SK-N-SH (cell line): Measurements from ENCODE around the gene SPATA16. TPM values are rescaled to one million over a fixed set of nuclear protein-coding genes. Genes with fewer than 3 reads are reported as not detected.

Experiments
- CTCF ChIA-PET: fragments of 300-600, 350-600 bp; formaldehyde crosslinking; extraction: SDS; loops from one replicate; lab custom pipeline; 2021; lab: Yijun Ruan, JAX
- POLR2A ChIA-PET: fragments of 350-600 bp; sonication (Branson Sonifier 250); formaldehyde crosslinking; extraction: SDS; loops from one replicate; lab custom pipeline; 2020; ENCODE audit warnings: antibody characterized with exemption, inconsistent platforms; lab: Yijun Ruan, JAX
- DNase-seq: peaks from one replicate; pipeline ENCODE4 v3.0.0; 2012
- H2AFZ ChIP-seq: fragments of 200-600 bp; sonication (generic); 2 replicates; pipeline ENCODE4 v1.8.1; 2016; ENCODE audit warnings: antibody characterized with exemption, mild to moderate bottlenecking, low read depth
- H3F3A ChIP-seq: fragments of 200-600 bp; sonication (generic); replicated peaks from 2 replicates; pipeline ENCODE3; 2016; ENCODE audit warnings: antibody characterized with exemption, mild to moderate bottlenecking; ENCODE audit not compliant: insufficient read depth
- H3K27ac ChIP-seq, 2 experiments: fragments of 200-500 bp in 1 of 2; fragments of 200-600 bp in 1 of 2; sonication (Bioruptor generic) in 1 of 2; sonication (generic), shearing (Covaris generic) in 1 of 2; 2 replicates each; pipeline versions ENCODE4 v1.5.1 to v1.6.1; 2014 to 2016; ENCODE audit warnings: low read depth in 2 of 2, inconsistent platforms in 1 of 2, low read length in 1 of 2, mild to moderate bottlenecking in 1 of 2, mixed read lengths in 1 of 2
- H3K27me3 ChIP-seq: fragments of 200-600 bp; sonication (generic), shearing (Covaris generic); 2 replicates; pipeline ENCODE4 v1.6.1; 2016; ENCODE audit warnings: mixed run types; ENCODE audit not compliant: insufficient read depth
- H3K36me3 ChIP-seq, 2 experiments: fragments of 200-500 bp in 1 of 2; fragments of 200-600 bp in 1 of 2; sonication (Bioruptor generic) in 1 of 2; sonication (generic) in 1 of 2; replicated peaks in 1 of 2; 2 replicates each; pipeline versions ENCODE3 to v1.5.1; 2014 to 2016; ENCODE audit warnings: low read length in 1 of 2, mild to moderate bottlenecking in 1 of 2; ENCODE audit not compliant: insufficient read depth in 2 of 2, control insufficient read depth in 1 of 2
- H3K4me1 ChIP-seq, 2 experiments: fragments of 200-500 bp in 1 of 2; fragments of 200-600 bp in 1 of 2; sonication (Bioruptor generic) in 1 of 2; sonication (generic), shearing (Covaris generic) in 1 of 2; 2 replicates each; pipeline versions ENCODE4 v1.5.1 to v1.6.1; 2014 to 2016; ENCODE audit warnings: low read depth in 1 of 2, low read length in 1 of 2, mixed run types in 1 of 2; ENCODE audit not compliant: insufficient read depth in 2 of 2, control insufficient read depth in 1 of 2
- H3K4me2 ChIP-seq: fragments of 200-600 bp; sonication (generic), shearing (Covaris generic); 2 replicates; pipeline ENCODE4 v1.6.1; 2017; ENCODE audit warnings: mixed run types
- H3K4me3 ChIP-seq, 2 experiments: fragments of 200-500 bp in 1 of 2; fragments of 200-600 bp in 1 of 2; sonication (Bioruptor generic) in 1 of 2; sonication (generic), shearing (Covaris generic) in 1 of 2; 2 replicates each; pipeline versions ENCODE4 v1.5.1 to v1.8.1; 2014 to 2016; ENCODE audit warnings: low read depth in 2 of 2, inconsistent platforms in 1 of 2, low read length in 1 of 2, mild to moderate bottlenecking in 1 of 2, mixed read lengths in 1 of 2, moderate library complexity in 1 of 2
- H3K79me2 ChIP-seq: fragments of 200-600 bp; sonication (generic); 2 replicates; pipeline ENCODE4 v1.8.1; 2017; ENCODE audit warnings: mild to moderate bottlenecking; ENCODE audit not compliant: insufficient read depth
- H3K9ac ChIP-seq: fragments of 200-600 bp; sonication (generic); 2 replicates; pipeline ENCODE4 v1.6.1; 2017; ENCODE audit warnings: mixed run types
- H3K9me2 ChIP-seq: fragments of 200-600 bp; sonication (generic); 2 replicates; pipeline ENCODE4 v1.6.1; 2017; ENCODE audit warnings: mixed run types
- H3K9me3 ChIP-seq: fragments of 200-600 bp; sonication (generic); 2 replicates; pipeline ENCODE4 v1.6.1; 2017; ENCODE audit warnings: mixed run types, mild to moderate bottlenecking, moderate library complexity
- H4K20me1 ChIP-seq: fragments of 200-600 bp; sonication (generic); 2 replicates; pipeline ENCODE4 v1.6.1; 2017; ENCODE audit warnings: mild to moderate bottlenecking, mixed run types; ENCODE audit not compliant: insufficient read depth
- EP300 ChIP-seq, 2 experiments: IDR thresholded peaks; 2 replicates each; pipeline versions ENCODE4 v1.4.0 to v1.6.1; 2012; ENCODE audit warnings: borderline replicate concordance in 1 of 2, low read depth in 1 of 2, low read length in 1 of 2
- EZH2phosphoT487 ChIP-seq: fragments of 200-600 bp; sonication (generic); IDR thresholded peaks from 2 replicates; pipeline ENCODE4 v1.6.1; 2017; ENCODE audit warnings: low read depth, mixed run types, mild to moderate bottlenecking, antibody characterized with exemption, moderate library complexity, borderline replicate concordance
- FOSL2 ChIP-seq: IDR thresholded peaks from 2 replicates; pipeline ENCODE4 v1.4.0; 2012; ENCODE audit warnings: low read depth, mild to moderate bottlenecking, moderate library complexity, borderline replicate concordance
- GABPA ChIP-seq: IDR thresholded peaks from 2 replicates; pipeline ENCODE4 v1.4.0; 2012; ENCODE audit warnings: low read depth, mild to moderate bottlenecking
- GATA2 ChIP-seq: sonication (generic); formaldehyde crosslinking; IDR thresholded peaks from 2 replicates; pipeline ENCODE4 v1.5.0; 2020; ENCODE audit warnings: mild to moderate bottlenecking, missing genetic modification reagents
- IRF3 ChIP-seq: fragments of 150-350 bp; IDR thresholded peaks from 2 replicates; pipeline ENCODE4 v1.6.1; 2016; ENCODE audit warnings: mild to moderate bottlenecking, low read depth, low read length
- JUND ChIP-seq: IDR thresholded peaks from 2 replicates; pipeline ENCODE4 v1.4.0; 2012
- MAX ChIP-seq: IDR thresholded peaks from 2 replicates; pipeline ENCODE4 v1.4.0; 2012; ENCODE audit warnings: low read depth
- NFIC ChIP-seq: IDR thresholded peaks from 2 replicates; pipeline ENCODE4 v1.4.0; 2012; ENCODE audit warnings: borderline replicate concordance
- NRF1 ChIP-seq: IDR thresholded peaks from 2 replicates; pipeline ENCODE4 v1.6.1; 2012; ENCODE audit warnings: low read depth, mild to moderate bottlenecking, low read length
- RCOR1 ChIP-seq: fragments of 150-350 bp; IDR thresholded peaks from 2 replicates; pipeline ENCODE4 v1.6.1; 2017; ENCODE audit warnings: antibody characterized with exemption, low read length
- RXRA ChIP-seq: IDR thresholded peaks from 2 replicates; pipeline ENCODE4 v1.4.0; 2012; ENCODE audit warnings: low read depth, mild to moderate bottlenecking, borderline replicate concordance
- SIN3A ChIP-seq: IDR thresholded peaks from 2 replicates; pipeline ENCODE4 v1.6.1; 2012; ENCODE audit warnings: low read depth, mild to moderate bottlenecking, low read length, moderate library complexity, borderline replicate concordance
- TAF1 ChIP-seq: IDR thresholded peaks from 2 replicates; pipeline ENCODE4 v1.6.1; 2012; ENCODE audit warnings: low read depth, mild to moderate bottlenecking, low read length, moderate library complexity, borderline replicate concordance
- TCF12 ChIP-seq: IDR thresholded peaks from 2 replicates; pipeline ENCODE4 v1.4.0; 2012
- USF1 ChIP-seq: IDR thresholded peaks from 2 replicates; pipeline ENCODE4 v1.4.0; 2012; ENCODE audit warnings: low read depth, borderline replicate concordance
- USF2 ChIP-seq: fragments of 150-350 bp; IDR thresholded peaks from 2 replicates; pipeline ENCODE4 v1.6.1; 2017; ENCODE audit warnings: antibody characterized with exemption, low read length, low read depth, borderline replicate concordance
- WGBS: methylation state at CpG from one replicate; pipeline ENCODE4 v1.1.6; 2017; ENCODE audit warnings: low lambda C conversion rate; 5-methylcytosine and 5-hydroxymethylcytosine counted together
- polyA plus RNA-seq, 3 experiments: library from polyadenylated mRNA; depleted of rRNA; stranded (reverse); fragments of >200 nt; gene quantifications; 2 replicates each; pipeline ENCODE4 v1.2.3, GENCODE V29; 2012
- TF ChIP-seq, protein P1 (sequence below): IDR thresholded peaks from 2 replicates; pipeline ENCODE4; 2012

SPATA16 gene
- polyA plus RNA-seq, 1 of the 3 experiments (the other 2 are of a cell fraction) = not detected

GRCh38 chr3:172853005-172853404 is 288.0 kb downstream of the SPATA16 start:
- H3F3A ChIP-seq = peaks cover 14% of the 10 kb centered on the region
- no peaks in the 10 kb centered on the region for H3K36me3 ChIP-seq
- H3K9me3 ChIP-seq = no peaks in the 10 kb centered on the region
- H3K4me1 ChIP-seq = no peaks in the 10 kb centered on the region; a peak in 1 of 4 replicates
- CTCF ChIA-PET = interaction anchor here (1.1 kb wide), 1 partner anchor 17 kb away, joined by 3 read pairs; no protein-coding TSS in a partner anchor
- no peak overlapping the region for H3K4me3 ChIP-seq
- no peaks in the 10 kb centered on the region for H3K79me2 ChIP-seq
- H3K9me2 ChIP-seq = no peaks in the 10 kb centered on the region
- no peak overlapping the region for H3K9ac ChIP-seq
- no peak overlapping the region for H2AFZ ChIP-seq
- no peak overlapping the region for H3K4me2 ChIP-seq
- DNase-seq = no peak
- no peaks in the 10 kb centered on the region for H3K27me3 ChIP-seq
- WGBS = 42% methylated on average over 1 of the region's 1 CpG
- no peaks in the 10 kb centered on the region for H4K20me1 ChIP-seq
- no peak overlapping the region for H3K27ac ChIP-seq
- POLR2A ChIA-PET = no interaction called here
- no peak for TF ChIP-seq NFIC
- TF ChIP-seq EP300 (IDR thresholded peaks at IDR 0.05; ENCODE audit: borderline replicate concordance in 1 of 2, low read depth in 1 of 2, low read length in 1 of 2) = no peak
- TF ChIP-seq USF2 = no peak
- TF ChIP-seq EZH2phosphoT487 = no peak
- TF ChIP-seq GATA2 (CRISPR knock-in tag) = no peak
- no peak for TF ChIP-seq TCF12
- no peak for TF ChIP-seq RXRA
- no peak for TF ChIP-seq GABPA
- TF ChIP-seq, protein P1, sequence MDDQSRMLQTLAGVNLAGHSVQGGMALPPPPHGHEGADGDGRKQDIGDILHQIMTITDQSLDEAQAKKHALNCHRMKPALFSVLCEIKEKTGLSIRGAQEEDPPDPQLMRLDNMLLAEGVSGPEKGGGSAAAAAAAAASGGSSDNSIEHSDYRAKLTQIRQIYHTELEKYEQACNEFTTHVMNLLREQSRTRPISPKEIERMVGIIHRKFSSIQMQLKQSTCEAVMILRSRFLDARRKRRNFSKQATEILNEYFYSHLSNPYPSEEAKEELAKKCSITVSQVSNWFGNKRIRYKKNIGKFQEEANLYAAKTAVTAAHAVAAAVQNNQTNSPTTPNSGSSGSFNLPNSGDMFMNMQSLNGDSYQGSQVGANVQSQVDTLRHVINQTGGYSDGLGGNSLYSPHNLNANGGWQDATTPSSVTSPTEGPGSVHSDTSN = no peak
- TF ChIP-seq, all 33 proteins: peak for 0

GRCh38 chr3:172848910-172849309 is 292.1 kb downstream of the SPATA16 start:
- Histone ChIP-seq H4K20me1 (no peaks in the 10 kb centered on the region), H3K9ac (no peak overlapping the region), H3K27ac (no peak overlapping the region), H3K9me2 (no peaks in the 10 kb centered on the region), H3K9me3 (no peaks in the 10 kb centered on the region), H3K4me2 (no peak overlapping the region), H3K36me3 (no peaks in the 10 kb centered on the region), H3K4me3 (no peak overlapping the region), H2AFZ (no peak overlapping the region), H3F3A (no peaks in the 10 kb centered on the region), H3K4me1 (no peaks in the 10 kb centered on the region; a peak in 1 of 4 replicates), H3K27me3 (no peaks in the 10 kb centered on the region), H3K79me2 (no peaks in the 10 kb centered on the region)
- no peak for DNase-seq
- ChIA-PET CTCF (interaction anchor here (1.3 kb wide), 1 partner anchor 13 kb away, joined by 5 read pairs; no protein-coding TSS in a partner anchor), POLR2A (no interaction called here)
- WGBS = 19% methylated on average over 1 of the region's 1 CpG
- no peak for TF ChIP-seq TAF1
- no peak for TF ChIP-seq TCF12
- no peak for TF ChIP-seq USF1
- TF ChIP-seq JUND = no peak
- TF ChIP-seq USF2 = no peak
- TF ChIP-seq FOSL2 = no peak
- TF ChIP-seq MAX = no peak
- no peak for TF ChIP-seq SIN3A
- TF ChIP-seq NRF1 = no peak
- no peak for TF ChIP-seq EZH2phosphoT487
- TF ChIP-seq IRF3 = no peak
- no peak for TF ChIP-seq GABPA
- no peak for TF ChIP-seq RCOR1
- TF ChIP-seq, protein P1 = no peak
